Ecto neural progenitor cell (in vitro differentiated cells): ENCODE measurements around the gene LRTM2.
"Not testable (repeated sequence)": the region's sequence is repeated elsewhere in the genome, so short reads cannot be mapped to it uniquely, and the experiment has no call there.

ENCODE experiments used
- DNase-seq: peaks from one replicate; pipeline ENCODE4 v3.0.0-alpha.2; 2018; ENCODE audit warnings: low spot score

Gene LRTM2

DNA sequence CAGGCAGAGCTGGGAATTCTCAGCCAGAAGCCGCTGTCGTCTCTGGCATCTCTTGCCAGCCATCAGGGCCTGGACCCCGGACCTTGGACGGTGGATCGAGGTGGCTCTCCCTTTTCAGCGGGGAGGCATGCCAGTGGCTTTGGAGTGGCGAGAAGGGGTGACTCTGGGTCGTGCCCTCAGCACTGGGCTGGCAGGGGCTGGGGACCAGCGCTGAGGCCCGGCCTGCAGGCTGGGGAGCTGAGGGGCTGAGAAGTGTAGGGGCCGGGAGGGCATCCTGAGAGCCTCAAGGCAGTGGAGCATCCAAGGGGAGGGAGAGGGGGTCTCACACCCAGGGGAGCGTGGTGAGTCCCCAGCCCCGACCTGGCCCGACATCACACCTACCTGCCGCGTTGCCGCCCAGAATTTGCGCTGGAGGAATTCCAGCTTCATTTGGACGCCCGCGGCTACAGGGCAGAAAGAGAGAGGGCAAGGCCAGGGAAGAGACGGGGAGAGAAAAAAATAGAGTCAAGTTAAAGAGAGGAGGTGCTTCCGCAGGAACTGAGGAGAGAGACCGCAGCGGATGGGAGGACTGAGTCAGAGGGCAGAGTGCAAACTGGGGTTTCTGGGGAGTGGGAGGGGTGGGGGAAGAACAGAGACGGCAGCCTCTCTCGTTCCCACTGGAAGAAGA is 9.0 kb upstream of the LRTM2 start:
- DNase-seq, result no peak

DNA sequence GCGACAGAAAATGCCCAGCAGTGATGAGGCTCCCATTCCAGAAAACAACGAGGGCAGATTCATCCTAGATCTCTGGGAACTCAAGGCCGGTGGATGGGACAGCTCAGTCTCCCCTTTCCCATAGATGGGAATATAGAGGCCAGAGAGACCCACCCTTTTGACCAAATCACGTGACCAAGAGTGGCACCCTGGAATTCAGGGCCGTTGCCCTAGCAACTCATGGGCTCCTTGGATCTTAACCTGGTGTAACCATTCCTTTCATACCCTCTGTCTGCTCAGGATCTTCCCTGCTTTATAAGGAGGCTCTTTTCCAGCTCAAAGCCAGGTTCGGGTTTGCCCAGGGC is 8.4 kb upstream of the LRTM2 start:
- no peak for DNase-seq

DNA sequence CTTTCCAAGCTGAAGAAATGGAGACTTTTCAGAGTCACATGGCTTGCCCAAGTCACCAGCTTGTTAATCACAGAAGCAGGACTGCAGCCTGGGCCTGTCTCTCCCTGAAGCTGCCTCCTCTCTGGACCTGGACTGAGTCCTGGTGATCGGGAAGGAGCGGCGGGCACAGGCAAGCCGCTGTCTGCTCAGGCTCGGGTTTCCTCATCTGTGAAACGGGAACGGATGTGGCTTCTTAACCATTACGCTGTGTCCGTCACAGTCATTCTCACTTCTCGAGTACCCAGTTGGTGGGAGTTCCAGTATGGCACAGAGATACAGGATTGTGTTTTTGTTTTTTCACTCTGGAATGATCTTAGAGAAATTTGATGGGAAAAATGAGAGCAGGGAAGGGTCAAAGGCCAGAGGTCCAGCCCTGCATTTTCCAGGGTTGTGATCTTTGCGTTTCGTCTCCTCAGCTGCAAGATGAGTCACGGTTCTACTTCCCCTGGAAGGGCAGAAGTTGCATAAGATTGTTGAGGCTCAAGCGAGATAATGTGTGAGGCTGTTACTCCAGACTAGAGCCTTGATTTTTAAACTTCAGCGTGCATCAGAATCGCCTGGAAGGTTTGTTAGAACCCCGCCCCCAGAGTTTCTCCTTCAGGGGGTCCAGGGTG is 7.6 kb upstream of the LRTM2 start:
- DNase-seq, result no peak

DNA sequence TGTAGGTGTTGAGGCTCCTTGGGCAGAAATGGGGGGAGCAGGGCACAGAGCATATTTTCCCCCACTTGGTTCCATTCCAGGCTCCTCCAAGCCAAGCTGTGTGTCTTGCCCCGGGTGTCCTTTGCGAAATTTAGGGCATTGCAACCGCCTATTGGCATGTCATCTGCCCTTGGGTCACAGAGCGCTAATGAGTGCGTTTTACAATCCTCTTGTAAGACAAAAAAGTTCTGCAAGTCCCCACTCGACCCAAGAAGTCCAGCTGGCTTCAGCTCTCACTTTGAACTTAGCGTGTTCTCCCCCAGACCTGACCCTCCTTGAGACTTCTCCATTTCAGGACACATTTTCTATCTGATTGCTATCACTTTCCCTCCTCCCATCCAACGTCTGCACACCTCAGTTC is 6.1 kb upstream of the LRTM2 start:
- no peak for DNase-seq

DNA sequence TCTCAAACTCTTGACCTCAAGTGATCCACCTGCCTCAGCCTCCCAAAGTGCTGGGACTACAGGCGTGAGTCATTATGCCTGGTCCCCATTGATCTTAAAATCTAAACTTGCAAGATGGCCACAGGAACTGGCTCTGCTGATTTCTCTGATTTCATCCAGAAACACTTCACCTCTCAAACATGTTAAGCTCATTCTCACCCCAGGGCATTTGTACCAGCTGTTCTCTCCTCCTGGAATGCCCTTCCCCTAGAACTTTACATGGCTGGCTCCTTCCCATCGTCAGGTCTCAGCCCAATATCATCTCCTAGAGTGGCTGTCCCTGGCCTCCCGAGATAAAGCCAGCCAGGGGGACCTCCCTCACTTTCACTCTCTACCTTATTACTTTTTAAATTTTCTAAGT is 5.3 kb upstream of the LRTM2 start:
- no peak for DNase-seq

DNA sequence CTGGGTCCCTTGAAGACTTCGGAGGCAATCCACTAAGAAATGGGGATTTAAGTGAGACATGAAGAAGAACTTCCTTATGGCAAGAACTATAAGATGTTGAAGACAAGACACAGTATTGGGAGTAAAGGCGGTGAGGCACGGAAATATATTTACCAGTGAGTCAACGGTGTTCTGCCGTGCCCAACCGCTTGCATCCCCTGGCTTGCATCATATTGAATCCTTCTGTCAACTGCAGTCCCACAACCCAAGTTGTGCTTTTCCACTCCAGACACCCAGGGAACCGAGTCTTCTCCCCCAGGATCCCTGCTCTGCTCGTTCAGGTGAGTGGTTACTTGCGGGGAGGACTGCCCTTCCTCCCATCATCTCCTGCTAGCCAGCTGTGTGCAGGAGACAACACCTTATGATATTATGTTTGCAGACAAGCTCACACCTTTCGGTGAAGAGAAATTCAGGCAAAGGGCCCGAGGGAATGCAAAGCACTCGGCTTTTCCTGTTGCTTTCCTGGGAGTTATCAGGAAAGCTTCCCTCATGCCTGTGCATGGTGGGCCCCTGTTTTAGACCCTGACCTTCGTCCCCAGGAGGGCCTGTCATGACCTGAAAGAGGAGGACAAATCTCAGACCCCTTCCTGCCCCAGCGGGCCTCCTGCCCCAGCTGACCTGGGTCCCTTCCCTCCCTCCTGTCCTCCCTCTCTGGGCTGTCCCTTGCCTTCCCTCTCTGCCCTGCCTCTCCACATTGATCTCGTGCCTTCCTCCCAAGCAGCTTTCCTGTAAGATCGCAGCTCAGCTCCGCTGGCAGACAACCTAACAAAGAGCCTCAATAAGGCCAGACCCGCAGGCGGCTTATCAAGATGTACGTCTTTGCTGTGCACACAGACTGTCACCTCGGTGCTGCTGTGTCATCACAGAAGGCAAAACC is 4.3 kb upstream of the LRTM2 start:
- no peak for DNase-seq

DNA sequence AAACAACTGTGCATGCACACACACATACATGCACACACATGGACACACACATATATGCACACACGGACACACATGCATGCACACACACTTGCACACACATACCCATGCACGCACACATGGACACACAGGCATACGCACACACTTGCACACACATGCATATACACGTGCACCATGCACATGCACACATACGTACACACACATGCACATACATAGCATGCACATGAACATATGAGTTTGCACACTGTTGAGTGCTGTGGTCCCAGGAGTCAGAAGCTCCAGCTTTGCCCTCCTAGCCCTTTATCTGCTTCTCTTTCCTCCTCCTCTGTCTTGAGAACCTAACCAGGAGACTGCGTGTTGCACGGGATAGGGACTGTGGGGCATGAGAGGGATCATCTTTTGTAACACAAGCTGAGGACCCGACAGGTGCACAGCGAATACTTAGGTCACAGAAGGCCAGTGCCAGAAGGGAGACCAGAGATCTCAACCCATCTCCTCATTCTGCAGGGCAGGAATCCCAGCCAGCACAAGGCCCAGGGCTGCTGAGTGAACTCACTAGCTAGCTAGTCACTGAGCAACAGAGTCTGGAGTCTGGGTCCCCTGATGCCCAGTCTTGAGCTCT is 3.5 kb upstream of the LRTM2 start:
- no peak for DNase-seq

DNA sequence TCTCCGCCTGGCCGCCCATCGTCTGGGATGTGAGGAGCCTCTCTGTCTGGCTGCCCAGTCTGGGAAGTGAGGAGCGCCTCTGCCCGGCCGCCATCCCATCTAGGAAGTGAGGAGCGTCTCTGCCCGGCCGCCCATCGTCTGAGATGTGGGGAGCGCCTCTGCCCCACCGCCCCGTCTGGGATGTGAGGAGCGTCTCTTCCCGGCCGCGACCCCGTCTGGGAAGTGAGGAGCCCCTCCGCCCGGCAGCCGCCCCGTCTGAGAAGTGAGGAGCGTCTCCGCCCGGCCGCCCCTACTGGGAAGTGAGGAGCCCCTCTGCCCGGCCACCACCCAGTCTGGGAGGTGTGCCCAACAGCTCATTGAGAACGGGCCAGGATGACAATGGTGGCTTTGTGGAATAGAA is 2.4 kb upstream of the LRTM2 start:
- DNase-seq, result not testable (repeated sequence)

DNA sequence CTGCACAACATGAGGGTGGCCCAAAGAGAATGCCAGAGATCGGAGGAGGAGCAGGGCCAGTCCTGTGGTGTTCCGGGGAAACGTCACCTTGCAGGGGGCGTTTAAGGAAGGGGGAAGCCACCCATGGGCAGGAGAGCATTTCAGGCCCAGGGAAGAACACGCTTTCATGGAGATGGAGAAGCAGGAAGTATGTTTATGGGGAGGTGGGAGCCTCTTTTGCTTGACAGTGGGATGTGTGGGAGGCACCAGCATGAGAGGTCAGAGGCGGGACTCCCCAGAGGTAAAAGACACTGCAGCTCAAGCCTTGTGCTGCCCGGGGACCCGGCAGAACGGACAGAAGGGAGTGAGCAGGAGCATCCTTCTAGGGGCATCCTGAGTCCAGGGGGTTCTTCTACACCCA is 1.3 kb upstream of the LRTM2 start:
- no peak for DNase-seq

DNA sequence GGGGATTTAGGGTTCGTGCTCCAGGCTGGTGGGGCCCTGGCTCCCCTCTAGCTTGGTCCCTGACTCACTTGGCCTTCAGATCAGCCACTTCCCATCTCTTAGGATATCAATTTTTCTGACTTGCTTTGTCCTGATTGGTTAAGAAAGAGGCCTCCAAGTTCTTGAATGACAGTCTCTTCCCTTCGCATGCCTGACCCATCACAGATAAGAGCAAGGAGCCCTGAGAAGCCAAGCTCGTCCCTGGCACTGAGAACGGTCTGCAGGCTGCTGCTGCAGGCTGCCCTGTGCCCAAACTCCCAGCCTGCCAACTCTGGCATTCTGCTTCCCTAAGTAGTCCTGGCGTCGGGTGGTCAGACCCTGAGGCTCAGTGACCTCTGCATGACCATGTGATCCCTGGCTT is 794 bp upstream of the LRTM2 start:
- no peak for DNase-seq

DNA sequence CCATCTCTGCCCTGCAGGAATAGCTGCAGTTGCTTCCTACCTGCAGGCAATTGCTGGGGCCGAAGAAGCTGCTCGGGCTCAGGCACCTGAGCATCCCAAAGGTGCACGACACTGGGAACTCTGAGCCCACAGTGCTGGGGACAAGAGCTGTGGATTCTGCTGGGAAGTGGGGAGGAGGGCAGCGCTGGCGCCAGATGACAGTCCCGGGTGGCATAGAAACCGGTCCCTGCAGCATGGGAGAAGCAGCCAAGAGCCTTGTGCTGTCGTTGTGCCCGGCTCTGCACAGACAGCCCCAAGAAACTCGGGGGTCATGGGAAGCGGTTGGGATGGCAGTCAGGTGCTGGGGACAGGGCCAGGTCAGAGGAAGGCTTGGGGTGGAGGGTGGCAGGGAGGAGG is 529 bp downstream of the LRTM2 start:
- DNase-seq, result no peak

DNA sequence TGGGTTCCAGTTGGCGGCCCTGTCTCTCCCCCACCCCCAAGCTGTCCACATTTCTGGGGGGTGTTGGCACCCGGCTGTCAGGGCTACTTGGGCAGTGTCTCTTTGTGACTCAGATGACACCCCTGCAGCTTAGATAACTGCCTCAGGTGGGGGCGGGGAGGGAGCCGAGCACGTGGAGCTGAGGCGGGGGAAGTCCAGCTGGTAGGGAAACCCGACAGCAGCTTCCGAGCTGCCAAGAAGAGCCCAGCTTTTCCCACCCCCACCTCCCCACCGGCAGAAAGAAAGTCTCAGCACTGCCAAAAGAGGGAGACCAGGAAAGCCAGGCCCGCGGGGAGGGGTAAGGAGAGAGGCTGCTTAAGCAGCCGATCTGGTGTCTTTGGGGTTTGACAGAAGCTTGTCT is 1.4 kb downstream of the LRTM2 start:
- DNase-seq, result no peak

DNA sequence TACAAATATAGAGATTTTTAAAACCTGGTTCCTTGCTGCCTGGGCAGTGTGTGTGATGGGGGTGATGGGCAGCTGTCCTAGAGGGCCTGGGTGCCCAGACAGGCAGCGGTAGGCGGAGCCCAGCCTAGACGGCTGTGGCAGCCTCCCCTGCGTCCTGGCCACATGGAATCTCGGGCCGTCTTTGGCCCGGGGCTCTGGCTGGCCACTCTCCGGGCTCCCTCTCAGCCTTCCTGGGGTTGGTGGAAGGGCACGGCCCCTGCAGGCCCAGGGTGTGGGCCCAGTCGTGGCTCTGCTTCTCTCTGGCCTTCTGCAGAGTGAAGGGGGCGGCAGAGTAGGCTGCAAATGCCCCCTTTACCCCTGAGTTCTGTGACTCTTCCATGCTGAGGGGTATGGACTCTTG is 2.3 kb downstream of the LRTM2 start:
- DNase-seq, result no peak

DNA sequence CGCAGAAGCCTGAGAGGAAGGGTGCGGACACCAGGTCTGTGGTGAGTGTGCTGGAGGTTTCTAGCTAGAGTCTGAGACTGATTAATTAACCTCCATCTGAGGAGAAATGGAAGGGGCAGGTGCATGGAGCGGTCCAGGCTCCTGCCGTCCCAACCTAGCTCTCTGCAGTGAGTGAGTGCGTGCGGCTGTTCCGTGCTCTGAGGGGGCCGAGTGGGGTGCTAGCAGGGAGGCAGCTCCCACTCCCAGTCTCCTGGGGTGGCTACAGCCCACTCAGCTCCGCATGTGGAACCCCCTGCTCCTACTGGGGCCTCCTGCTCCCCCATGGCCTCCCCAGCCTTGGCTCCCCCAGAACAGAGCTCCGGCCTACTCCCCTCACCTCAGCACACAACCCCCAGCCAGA is 2.9 kb downstream of the LRTM2 start:
- DNase-seq, result no peak

DNA sequence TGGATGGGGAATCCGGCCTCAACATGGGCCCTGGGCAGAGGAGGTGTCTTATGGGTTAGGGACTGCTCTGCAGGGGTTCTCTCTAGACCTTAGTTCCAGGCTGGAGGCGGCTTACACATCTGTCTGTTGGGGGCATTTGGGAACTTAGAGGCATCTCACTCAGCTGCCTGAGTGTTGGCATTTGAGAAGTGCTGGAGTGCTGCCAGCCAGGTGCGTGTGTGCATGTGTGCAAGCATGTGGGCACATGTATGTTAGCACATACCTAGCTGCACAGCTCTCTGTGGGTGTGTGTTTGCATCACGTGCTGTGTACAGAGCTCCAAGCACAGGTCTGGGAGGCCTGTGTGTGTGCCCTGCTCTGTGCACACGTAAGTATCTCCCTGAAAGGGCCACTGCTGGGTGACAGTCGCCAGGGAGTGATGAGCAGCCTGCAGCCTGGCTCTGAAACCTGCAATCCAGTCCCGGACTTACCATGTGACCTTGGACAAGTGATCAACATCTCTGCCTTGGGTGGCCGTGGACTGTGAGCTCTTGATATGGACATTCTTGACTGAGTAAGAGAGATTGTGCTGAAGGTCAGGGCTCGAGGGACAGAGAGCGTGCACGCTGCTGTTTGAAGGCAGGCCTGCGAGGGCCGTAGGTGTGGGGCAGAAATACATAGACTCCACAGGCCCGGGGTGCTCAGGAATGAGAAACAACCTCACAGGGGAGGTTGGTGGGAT is 5.2 kb downstream of the LRTM2 start:
- no peak for DNase-seq

DNA sequence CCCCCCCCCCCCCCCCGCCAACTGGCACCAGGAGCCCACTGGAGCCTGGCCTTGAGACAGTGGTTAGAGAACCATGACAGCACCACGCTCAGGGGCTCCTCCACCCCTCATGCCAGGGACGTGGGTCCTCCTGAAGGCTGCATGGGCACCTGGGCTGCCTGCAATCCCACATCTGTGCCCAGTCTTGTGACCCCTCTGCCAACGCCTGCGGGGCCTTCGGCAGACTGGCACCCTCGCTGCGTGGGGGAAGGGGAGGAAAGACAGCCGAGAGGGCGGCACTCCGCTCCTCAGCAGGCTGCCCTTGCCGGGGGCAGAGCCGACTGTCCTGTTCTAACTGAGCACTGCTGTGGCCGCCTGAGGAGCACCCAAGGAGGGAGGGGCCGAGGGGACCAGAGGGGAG is 6.0 kb downstream of the LRTM2 start:
- DNase-seq, result no peak

DNA sequence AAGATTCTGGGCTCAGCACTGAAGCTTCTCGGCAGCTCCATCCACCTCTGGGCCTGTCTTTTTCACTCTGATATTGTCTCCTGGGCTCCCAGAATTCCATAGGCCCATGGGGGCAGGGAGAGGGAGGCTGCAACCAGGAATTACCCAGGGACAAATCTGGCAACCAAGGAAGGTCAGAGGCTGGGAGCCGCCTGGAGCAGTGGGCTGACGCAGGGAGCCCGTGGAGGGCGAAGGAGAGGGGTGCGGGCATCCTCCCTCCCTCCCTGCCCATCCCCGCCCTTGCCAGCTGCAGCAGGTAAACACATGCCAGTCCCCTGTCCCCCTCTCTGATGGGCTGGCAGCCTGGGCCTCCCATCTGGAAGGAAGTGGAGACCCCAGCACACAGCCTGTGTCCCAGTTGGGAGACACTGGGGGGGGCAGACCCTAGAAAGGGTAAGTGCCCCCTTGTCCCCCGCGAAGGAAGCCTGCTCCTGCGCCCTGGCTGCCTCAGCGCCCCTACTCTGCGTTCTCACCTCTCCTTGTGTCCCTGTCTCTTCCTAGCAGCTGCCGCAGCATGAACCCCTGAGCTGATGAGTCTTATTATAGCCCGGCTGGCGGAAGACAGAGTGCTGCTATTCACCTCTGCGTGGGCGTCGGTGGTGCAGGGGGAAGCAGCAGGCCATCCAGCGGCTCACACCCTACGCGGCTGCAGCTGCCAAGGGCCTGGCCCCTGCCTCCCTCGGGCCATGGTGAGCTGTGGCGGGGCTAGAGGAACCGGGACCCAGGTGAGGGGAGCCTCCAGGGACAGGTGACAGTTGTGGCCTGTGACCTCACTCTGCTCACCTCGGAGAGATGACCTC is 6.7 kb downstream of the LRTM2 start:
- no peak for DNase-seq

DNA sequence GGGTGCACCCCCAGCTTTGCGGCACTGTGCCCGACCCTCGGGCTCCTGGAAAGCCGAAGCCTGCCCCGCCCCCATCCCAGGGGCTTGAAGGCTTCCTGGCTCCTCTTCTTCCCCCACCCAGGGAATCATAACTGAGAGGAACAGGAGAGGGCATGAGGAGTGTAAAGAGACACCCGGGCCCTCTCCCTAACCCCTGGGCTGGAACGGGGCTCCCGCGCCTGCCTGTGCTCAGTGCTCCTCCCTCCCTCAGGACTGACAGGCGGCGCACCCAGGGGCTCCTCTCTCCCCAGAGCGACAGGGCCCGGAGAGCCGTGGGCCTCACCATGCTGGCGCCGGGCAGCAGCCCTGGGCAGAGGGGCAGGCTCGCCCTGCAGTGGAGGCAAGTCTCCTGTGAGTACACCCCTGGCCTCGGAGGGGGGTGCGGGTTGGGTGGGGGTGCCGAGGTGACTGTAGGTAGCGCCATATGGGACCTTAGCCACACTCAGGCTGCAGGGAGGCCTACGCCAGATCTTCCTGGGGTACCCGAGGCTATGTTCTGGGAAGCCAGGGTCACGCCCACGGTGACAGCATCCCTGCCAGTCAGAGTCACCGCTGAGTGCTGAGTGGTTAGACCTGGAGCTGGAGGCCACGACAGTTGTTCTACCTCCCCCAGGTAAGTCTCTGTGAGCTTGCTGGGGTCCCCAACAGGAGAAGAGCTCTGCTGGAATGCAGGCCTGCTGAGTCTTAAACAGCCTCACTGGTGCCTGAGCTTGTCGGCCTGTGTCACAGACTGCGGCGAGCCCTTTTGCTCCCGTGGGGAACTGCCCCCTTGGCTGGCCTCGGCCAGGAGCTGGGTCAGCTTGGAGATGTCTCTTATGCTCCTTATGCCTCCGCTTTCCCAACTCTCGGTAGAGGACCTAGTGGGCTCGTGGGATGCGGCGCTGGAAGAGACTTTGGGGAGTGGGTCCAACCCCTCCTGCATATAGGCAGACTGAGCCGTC is 7.8 kb downstream of the LRTM2 start:
- no peak for DNase-seq

DNA sequence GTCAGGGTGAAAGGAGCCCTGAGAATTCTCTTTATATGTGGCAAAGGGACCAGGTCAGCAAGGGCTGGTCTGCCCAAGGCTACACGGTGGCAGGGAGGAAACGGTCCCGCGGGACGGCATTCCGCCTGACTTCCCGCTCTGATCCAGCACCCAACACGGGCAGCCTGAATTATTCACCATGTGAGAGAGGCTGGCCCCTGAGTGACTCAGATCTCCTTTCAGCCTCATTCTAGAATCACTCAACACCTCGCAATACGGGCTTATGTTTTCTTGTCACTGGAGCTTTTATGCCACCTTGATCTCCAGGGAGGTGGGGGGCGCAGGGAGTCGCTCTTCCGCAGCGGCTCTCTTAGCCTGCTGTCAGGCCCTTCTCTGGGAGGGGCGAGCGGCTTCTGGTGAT is 8.5 kb downstream of the LRTM2 start:
- DNase-seq, result no peak

DNA sequence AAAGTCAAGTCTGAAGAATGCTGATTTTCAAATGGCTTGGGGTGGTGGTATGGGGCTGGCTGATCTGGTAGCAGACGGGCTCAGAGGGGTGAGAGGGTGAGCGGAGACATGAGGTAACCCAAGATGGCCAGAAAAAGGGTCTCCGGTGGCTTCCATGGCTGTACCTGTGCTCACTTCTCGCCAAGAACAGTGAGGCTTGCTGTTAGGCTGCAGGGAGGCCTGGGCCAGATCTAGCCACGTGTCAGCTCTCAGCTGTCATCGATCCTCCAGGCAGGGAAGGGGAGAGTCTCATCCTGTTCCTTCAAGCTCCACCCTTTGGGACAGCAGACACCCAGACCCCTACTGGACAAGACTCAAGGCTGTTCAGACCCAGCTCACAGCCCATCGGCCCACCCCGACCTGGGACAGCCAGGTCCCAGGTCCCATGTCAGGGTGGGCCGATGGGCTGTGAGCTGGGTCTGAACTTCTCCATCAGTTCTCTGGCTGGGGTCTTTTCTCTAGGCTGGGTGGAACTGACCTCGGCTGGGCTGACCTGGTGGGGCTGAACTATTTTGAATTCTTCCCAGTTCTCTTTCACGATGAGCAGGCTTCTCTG is 9.0 kb downstream of the LRTM2 start:
- no peak for DNase-seq
